Tibial artery (tissue), 4 donors: ENCODE data around the gene RAPGEF1.

Source experiments
- DNase-seq, 2 donors: peaks; one replicate each; pipeline ENCODE4 v3.0.0-alpha.2; 2019
- H3K27ac ChIP-seq, 2 donors: fragments of 200-600 bp; sonication (generic) in 1 of 2; 1 replicate in 1 of 2; 2 replicates in 1 of 2; pipeline ENCODE4 v1.5.1; 2018 to 2019; ENCODE audit warnings: mild to moderate bottlenecking in 1 of 2
- H3K27me3 ChIP-seq, 2 donors: fragments of 200-600 bp; sonication (generic) in 1 of 2; one replicate each; pipeline versions ENCODE4 v1.5.1 to v1.6.0; 2016 to 2019
- H3K36me3 ChIP-seq, 3 donors: fragments of 200-600 bp; sonication (generic) in 2 of 3; one replicate each; pipeline ENCODE4 v1.5.1; 2016 to 2019; ENCODE audit warnings: mild to moderate bottlenecking in 2 of 3
- H3K4me1 ChIP-seq, 4 donors: fragments of 200-600 bp; sonication (generic) in 2 of 4; 1 replicate in 3 of 4; 2 replicates in 1 of 4; pipeline ENCODE4 v1.5.1; 2016 to 2019
- H3K4me3 ChIP-seq, 2 donors: fragments of 200-600 bp; sonication (generic) in 1 of 2; 1 replicate in 1 of 2; 2 replicates in 1 of 2; pipeline ENCODE4 v1.5.1; 2018 to 2019; ENCODE audit warnings: mild to moderate bottlenecking in 2 of 2
- H3K9me3 ChIP-seq, 3 donors: fragments of 200-600 bp; sonication (generic) in 1 of 3; one replicate each; pipeline ENCODE4 v1.5.1; 2016 to 2019
- CTCF ChIP-seq, 2 experiments: fragments of 200-600 bp in 1 of 2; fragments of 450-650 bp in 1 of 2; IDR thresholded peaks; one replicate each; pipeline ENCODE4 v1.5.1; 2017 to 2019; ENCODE audit warnings: antibody characterized with exemption in 2 of 2, mild to moderate bottlenecking in 1 of 2, moderate library complexity in 1 of 2
- intact Hi-C: fragments of 100-400 bp; cut with DNase I; formaldehyde crosslinking; loops from one replicate; pipeline ENCODE4 v1.15.0; 2023; ENCODE audit warnings: low total_unique reads

The RAPGEF1 gene

GRCh38 chr9:131589993-131590392, 149.9 kb downstream of the RAPGEF1 start:
- no peak for TF ChIP-seq CTCF (IDR thresholded peaks at IDR 0.05)
- Histone ChIP-seq H3K4me3 (no peak overlapping the region), H3K36me3 (peaks cover 42 to 86% (median 67%) of the 10 kb centered on the region in 3 donors), H3K27me3 (no peaks in the 10 kb centered on the region), H3K4me1 (peaks cover 0 to 10% (median 0%) of the 10 kb centered on the region in 4 donors), H3K27ac (no peak overlapping the region), H3K9me3 (no peaks in the 10 kb centered on the region)
- no peak for DNase-seq
- intact Hi-C loops, result loop anchor here (10.0 kb wide), 1 partner anchor 55 kb away; no protein-coding TSS in a partner anchor

- no peak for DNase-seq
- Histone ChIP-seq H3K4me3 (no peak overlapping the region), H3K9me3 (no peaks in the 10 kb centered on the region), H3K27me3 (no peaks in the 10 kb centered on the region), H3K4me1 (peaks cover 0 to 10% (median 0%) of the 10 kb centered on the region in 4 donors), H3K36me3 (peaks cover 42 to 86% (median 67%) of the 10 kb centered on the region in 3 donors), H3K27ac (no peak overlapping the region)
- no peak for TF ChIP-seq CTCF (IDR thresholded peaks at IDR 0.05)
- intact Hi-C loops, result no loop called here
Measured at GRCh38 chr9:131589124-131589711, 150.7 kb downstream of the RAPGEF1 start.

- no peak for DNase-seq
- no peak overlapping the region for H3K27ac ChIP-seq
- H3K4me3 ChIP-seq, result no peak overlapping the region
- H3K36me3 ChIP-seq, result peaks cover 49 to 86% (median 67%) of the 10 kb centered on the region in 3 donors
- peaks cover 0 to 10% (median 0%) of the 10 kb centered on the region in 4 donors for H3K4me1 ChIP-seq
- intact Hi-C loops, result no loop called here
- no peaks in the 10 kb centered on the region for H3K9me3 ChIP-seq
- no peaks in the 10 kb centered on the region for H3K27me3 ChIP-seq
- no peak for TF ChIP-seq CTCF (IDR thresholded peaks at IDR 0.05)
Measured at GRCh38 chr9:131588396-131588795, 151.5 kb downstream of the RAPGEF1 start.

GRCh38 chr9:131587906-131588305, 152.0 kb downstream of the RAPGEF1 start:
- H3K27ac ChIP-seq, result no peak overlapping the region
- no peak for TF ChIP-seq CTCF (IDR thresholded peaks at IDR 0.05)
- intact Hi-C loops, result no loop called here
- H3K4me1 ChIP-seq, result peaks cover 0 to 10% (median 0%) of the 10 kb centered on the region in 4 donors
- no peaks in the 10 kb centered on the region for H3K27me3 ChIP-seq
- H3K9me3 ChIP-seq, result no peaks in the 10 kb centered on the region
- no peak overlapping the region for H3K4me3 ChIP-seq
- DNase-seq, result no peak
- peaks cover 54 to 86% (median 69%) of the 10 kb centered on the region in 3 donors for H3K36me3 ChIP-seq

- no peaks in the 10 kb centered on the region for H3K27me3 ChIP-seq
- no peak for TF ChIP-seq CTCF (IDR thresholded peaks at IDR 0.05)
- no peak overlapping the region for H3K4me3 ChIP-seq
- no peaks in the 10 kb centered on the region for H3K9me3 ChIP-seq
- intact Hi-C loops, result no loop called here
- no peak overlapping the region for H3K27ac ChIP-seq
- peaks cover 0 to 10% (median 0%) of the 10 kb centered on the region in 4 donors for H3K4me1 ChIP-seq
- no peak for DNase-seq
- H3K36me3 ChIP-seq, result peaks cover 59 to 89% (median 75%) of the 10 kb centered on the region in 3 donors
Measured at GRCh38 chr9:131587331-131587730, 152.5 kb downstream of the RAPGEF1 start.
